ENCODE measurements around the gene RGL4.
"Not testable (repeated sequence)": the region's sequence is repeated elsewhere in the genome, so short reads cannot be mapped to it uniquely, and the experiment has no call there.

Gene RGL4, protein sequence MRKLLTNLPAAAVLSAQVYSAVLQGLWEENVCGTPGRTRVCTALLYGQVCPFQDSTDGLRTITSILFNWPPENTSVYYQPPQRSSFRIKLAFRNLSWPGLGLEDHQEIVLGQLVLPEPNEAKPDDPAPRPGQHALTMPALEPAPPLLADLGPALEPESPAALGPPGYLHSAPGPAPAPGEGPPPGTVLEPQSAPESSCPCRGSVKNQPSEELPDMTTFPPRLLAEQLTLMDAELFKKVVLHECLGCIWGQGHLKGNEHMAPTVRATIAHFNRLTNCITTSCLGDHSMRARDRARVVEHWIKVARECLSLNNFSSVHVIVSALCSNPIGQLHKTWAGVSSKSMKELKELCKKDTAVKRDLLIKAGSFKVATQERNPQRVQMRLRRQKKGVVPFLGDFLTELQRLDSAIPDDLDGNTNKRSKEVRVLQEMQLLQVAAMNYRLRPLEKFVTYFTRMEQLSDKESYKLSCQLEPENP

DNA sequence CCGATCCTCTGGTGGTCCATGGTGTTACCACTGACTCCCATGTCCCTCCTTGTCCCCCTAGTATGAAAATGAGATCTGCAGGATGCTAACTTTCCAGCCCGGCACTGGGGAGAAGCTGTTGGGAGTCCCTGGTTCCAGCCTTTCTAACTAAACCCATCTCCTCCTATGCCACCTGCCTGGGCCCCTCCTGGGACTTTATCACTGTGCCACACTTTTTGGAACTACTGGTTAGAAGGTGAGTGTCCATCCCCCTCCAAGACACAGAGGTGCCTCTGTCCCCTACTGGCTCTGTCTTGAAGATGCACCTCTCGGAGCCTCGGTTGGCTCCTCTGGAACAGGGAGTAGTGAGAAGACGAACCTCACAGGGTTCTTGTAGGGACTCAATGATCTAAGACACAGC is at the start of gene RGL4:
TSS of gene RGL4 (plus strand) at position 301 of the 400 bp plus-strand sequence. CDS start 1,018 bp downstream, outside the sequence.
- DNase-seq, result no peak

DNA sequence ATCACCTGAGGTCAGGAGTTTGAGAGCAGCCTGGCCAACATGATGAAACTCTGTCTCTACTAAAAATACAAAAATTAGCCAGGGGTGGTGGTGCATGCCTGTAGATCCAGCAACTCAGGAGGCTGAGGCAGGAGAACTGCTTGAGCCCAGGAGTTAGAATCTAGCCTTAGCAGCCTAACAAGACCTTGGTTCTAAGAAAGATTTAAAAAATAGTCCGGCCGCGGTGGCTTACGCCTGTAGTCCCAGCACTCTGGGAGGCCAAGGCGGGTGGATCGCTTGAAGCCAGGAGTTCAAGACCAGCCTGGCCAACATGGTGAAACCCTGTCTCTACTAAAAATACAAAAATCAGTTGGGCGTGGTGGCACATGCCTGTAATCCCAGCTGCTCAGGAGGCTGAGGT is 44.3 kb upstream of the RGL4 start:
- not testable (repeated sequence) for DNase-seq

DNA sequence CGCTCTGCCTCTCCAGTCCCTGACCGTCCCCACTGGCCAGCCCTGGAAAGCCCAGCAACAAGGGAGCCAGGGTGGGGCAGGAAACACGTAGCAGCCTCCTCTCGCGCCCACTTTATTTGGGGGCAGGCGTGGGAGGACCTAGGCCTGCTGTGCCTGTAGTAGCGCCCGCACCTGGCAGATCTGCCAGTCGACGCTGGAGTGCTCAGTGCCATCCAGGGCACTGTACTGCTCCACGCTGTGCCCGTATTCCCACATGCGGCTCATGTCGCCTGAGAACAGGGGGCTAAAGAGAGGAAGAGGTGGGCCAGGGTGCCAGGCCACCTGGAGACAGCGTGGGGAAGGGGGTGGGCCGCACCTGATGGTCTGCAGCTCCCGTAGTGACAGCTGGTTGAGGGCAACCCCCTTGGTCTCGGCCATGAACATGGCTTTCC is 41.7 kb upstream of the RGL4 start:
- no peak for DNase-seq

DNA sequence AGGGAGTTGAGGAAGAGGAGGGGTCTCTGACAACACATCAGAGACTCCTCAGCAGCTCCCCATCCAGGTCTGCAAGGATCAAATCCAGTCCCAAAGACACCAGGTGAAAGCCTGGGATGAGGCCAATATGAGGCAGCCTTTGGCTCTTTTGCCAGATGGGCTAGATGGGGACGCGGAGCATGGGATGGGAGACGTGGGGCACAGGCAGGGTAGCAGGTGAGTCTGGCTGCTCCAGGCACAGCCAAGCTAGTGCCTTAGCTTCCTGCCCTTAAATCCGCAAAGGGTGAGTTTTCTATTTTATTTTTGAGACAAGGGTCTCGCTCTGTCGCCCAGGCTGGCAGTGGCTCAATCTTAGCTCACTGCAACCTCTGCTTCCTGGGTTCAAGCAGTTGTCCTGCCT is 39.1 kb upstream of the RGL4 start:
- no peak for DNase-seq

DNA sequence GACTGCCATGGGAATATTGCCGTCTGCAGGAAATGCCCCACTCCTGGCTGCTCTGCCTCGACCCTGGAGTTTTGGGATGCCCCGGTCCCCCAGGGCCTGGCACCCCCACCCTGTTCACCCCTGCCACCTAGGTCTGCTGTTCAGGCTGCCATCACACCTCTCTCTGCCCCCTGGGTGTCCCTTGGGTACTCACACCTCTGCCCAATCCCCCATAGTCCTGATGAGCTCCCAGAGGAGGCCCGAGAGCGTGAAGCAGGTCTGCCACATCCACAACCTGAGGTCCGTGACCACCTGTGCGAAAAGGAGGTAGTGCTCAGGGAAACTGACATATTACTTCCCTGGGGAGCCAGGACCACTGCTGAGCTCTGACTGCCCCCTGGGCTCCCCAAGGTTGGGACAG is 38.5 kb upstream of the RGL4 start:
- no peak for DNase-seq

DNA sequence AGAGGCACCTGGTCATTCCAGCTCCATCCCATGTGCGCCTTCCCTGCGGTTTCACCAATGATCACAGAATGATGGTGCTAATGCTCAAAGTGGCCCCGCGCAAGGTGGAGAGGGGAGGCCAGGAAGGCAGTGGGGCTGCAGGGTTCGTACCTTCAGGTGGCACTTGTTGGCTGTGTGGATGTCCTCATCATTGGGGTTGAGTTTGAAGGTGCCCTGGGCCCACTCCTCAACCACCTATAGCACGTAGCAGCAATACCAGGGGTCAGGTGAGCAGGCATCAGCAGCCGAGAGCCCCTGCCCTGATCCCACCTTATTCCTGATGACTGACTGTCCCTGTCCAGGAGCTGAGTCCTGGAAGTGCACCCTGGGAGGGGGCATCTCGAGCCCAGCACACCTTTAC is 38.1 kb upstream of the RGL4 start:
- DNase-seq, result no peak

DNA sequence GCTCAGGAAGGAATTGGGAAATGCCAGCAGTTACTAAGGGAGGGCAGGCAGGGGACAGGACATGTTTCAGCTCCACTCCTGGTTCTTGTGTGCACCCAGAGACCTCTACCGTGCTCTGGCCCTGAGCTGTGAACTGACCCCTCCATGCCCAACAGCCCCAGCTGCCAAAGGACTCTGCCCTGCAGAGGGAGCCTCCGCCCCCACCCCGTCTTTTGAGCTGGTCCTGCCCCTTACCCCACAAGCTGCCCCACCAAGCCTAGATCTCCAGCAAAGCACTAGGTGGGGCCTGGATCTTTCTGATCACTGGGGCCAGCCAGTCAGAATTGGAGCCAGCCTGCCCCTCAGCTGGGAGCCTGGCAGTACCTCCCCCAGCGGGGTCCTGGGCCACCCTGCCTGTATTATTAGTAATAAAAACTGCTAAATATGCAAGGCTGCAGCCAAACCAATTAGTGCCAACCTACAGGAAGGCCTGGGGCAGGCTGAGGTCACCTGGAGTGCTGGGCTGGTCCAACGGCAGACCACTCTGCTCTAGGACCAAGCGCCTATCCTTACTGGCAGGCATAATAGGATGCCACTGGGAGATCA is 34.8 kb upstream of the RGL4 start:
- no peak for DNase-seq

DNA sequence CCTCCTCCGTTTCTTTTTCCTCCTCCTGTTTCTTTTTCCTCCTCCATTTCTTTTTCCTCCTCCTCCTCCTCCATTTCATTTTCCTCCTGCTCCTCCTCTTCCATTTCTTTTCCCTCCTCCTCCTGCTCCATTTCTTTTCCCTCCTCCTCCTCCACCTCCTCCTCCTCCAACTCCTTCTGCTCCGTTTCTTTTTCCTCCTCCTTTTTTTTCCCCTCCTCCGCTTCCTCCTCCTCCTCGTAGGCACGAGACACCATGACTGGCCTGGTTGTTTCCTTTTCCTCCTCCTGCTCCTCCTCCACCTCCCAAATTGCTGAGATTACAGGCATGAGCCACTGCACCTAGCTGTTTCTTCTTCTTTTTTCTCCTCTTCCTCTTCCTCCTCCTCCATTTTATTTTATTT is 33.1 kb upstream of the RGL4 start:
- no peak for DNase-seq

DNA sequence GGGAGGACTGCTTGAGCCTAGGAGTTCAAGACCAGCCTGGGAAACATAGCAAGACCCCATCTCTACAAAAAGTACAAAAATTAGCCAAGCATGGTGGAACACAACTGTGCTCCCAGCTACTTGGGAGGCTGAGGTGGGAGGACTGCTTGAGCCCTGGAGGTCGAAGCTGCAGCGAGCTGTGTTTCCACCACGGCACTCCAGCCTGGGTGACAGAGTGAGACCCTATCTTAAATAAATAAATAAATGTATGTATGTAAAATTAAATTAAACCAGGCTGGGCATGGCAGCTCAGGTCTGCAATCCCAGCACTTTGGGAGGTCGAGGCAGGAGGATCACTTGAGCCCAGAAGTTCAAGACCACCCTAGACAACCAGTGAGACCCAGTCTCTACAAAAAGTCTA is 30.4 kb upstream of the RGL4 start:
- not testable (repeated sequence) for DNase-seq

DNA sequence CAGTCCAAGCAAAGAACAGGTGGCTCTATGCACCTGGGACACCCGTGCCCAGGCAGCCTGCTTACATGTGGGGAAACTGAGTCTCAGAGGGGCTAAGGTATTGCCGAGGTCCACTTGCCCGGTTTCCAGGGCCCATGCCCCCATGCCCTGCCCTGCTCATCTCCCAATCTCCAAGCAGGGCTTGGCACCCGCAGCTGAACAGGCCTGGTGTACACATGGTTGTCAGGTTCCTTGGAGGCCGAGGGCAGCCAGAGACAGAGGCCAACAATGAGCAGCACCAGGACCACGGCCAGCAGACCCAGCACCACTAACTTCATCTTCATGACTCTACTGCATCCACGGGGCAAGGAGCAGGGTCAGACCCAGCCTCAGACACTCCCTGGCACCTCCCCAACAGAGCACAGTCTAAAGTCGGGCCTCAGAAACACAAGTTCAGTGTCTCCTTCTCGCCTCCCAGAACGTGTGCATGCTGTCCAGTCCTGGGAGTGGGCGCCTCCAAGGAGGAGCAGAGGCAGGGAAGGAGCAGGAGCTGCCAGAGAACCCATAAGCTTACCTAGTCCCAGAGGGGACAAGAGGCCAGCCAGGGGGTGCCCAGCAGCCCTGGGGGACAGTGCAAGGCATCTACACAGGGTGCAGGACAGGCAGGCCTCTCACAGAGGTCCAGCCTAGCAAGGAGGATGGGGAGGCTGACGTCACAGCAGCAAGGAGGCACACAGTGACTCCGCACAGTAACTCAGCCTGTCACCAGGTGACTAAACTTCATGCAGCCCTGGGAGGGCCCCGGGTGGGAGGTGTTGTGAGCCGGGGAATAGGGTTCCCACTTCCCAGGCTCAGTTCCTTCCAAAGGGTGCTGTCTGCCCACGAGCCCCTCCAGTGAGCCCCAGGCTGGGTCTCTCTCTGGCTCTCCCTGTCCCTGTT is 20.2 kb upstream of the RGL4 start:
- DNase-seq, result no peak

DNA sequence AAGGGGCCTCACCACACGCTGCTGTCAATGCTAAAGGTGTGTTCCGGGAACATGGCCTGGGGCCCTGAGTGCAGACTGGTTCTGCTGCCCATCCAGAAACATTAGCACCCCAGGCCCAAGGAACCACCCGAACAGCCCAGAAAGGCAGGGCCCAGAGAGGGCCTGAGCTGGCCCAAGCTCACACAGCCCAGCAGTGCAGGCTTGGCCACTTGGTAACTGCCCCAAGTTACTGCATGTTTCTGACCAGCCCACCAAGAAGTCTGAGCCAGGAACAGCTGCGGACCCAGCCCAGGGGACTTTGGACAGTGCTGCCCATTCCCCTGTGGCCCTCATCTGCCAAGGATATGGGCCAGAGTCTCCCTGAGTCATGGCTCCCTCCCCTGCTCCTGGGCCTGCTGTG is 19.4 kb upstream of the RGL4 start:
- not testable (repeated sequence) for DNase-seq

DNA sequence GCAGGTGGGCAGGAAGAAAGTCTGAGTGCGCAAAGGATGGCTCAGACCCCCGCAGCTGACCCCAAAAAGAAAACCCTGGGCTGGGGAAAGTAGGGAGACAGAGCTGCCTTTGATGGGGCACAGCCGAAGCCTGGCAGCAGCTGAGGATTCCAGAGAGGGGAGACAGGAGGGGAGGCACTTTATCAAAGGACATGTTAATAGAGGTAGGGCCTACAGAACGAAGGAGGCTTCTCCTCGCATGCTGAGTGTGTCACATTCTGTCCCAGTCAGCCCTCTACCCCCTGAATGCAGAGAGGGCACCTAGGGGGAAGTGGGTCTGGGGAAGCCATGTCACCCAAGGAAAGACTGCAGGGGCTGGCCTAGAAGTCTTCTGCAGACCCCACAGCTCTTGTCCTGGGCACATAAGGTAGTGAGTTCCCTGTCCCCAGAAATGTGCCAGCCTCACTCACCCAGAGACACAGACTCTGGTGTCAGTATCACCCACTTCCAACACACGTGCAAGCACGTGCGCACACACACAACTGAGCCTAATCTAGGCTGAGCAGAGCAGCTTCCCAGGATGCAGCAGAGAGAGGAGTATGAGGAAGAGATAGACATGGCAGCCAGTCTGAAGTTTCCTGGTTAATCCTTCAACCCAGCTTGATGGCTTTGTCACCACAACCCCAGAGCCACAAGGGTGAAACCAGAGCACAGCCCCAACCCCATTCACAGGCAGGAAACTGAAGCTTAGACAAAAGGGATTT is 18.3 kb upstream of the RGL4 start:
- not testable (repeated sequence) for DNase-seq

DNA sequence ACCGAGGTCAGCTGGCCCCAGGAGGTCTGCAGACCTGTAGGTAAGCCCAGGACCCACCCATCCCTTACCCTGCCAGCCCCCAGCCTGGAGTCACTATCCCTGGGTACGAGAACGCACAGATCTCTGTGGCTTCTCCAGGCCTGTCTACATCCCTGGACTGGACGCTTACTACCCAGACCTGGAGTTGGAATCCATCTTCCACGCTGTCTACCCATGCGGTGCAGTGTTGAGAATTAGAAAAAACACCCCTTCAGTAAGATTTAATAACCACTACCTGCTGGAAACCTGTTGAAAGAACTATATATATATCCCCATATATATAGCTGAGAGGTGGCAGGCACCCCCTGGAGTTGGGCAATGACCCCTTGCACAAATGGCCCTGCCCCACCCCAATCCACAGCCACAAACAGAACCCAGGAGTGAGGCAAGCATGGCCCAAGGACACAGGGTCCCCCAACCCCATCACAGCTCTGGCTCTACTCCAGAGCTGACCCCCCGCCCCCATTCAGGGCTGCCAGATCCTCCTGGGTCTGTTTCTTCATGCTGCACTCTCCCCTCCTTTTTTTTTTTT is 17.7 kb upstream of the RGL4 start:
- no peak for DNase-seq

DNA sequence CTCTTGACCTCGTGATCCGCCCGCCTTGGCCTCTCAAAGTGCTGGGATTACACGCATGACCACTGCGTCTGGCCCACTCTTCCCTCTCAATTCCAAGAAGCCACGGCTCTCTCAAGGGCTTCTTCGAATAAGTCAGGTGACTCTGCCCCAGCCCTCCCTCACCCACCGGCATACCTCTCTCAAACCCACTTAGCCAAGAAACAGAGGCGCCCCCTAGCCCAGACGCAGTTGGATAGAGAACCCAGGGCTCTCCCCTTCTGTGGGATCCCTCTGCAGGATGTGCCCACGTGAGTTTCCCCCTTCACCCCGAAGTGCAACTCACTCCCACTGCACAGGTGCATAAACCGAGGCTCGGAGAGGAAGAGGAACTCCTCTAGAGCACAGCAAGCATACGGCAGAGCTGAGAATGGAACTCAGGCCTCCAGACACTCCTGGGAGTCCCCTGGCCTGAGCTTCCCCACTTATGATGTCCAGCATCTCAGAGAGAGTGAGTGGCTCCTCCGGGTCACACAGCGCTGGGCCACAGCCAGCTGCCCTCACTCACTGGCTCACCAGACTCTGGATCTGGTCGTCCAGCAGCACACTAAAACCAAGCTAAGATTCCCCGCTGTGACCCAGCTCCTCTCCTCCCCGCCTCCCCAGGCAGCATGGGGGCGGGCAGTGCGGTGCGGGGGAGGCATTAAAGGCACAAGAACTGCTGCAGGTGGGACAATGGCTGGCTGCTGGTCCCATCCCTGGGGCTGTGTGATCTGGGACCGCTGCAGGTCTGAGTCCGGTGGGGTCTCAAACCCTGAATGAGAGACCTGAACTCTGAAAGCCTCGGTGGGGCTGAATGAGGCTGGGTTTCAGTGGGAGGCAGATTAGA is 16.8 kb upstream of the RGL4 start:
- DNase-seq, result no peak

DNA sequence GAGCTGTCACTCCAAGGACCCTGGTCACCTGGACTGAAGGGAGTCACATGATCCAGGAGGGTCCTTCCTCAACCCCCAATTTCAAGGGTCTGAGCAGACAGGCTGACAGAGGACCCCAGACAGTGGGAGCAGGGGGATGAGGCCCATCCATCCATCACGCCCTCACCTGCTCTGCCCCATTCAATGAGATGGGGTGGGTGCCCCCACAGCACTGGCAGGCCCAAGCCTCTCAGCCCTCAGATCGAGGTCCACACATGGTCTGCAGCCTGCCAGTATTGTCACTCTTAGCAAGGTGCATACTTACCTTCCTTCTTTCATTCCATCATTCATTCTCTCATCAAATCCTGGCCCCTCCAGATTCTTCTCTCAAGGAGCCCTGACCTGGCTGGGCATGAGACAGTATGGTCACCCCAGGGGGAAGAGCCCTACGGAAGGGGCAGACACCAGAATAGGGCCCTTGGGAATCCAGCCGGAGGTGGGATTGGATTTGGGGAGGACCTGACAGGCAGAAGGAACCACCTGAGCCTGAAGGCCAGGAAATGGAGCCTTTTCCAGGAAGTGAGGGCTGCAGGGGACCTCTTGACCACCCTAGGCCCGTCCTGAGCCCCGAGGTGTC is 15.8 kb upstream of the RGL4 start:
- DNase-seq, result not testable (repeated sequence)

DNA sequence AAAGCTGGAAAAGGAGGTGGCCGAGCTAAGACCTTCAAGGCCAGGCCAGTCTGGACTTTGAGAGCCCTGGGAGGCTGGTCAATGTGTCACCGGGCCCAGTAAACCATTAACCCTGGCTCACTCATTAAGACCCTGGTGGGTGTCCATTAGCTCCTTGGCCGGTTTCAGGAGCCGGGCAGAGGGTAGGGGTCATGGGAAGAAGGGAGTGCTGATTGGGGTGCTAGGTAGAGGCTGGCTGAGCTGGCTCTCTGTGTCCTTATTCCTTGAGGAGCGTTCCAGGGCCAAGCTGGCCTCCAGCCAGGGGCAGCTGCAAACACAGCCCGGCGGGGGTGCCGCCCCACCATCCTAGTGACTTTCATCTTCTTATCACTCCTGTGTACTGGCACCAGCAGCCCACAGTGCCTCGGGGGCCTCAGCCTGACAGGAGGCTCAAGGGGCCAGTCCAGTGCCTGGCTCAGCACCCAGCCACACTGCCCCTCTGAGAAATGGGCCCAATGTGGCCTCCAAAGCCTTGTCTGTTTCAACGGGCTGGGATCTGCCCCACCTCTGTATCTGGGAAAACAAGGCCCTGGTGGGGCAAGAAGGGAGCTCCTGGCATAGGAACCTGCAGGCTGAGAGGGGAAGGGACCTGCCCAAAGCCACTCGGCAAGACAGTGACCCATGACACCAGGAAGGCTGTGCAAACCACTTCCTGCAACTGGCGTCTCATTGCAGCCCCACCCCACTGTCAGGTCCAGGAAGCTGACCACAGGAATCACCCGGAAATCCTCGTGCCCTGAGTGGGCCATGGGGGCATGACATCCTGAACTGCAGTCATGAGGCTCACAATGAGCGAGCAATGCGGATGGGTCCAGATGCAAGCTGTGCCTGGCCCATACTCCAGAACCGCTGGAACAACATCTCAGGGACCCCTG is 15.1 kb upstream of the RGL4 start:
- peak; percentile 28 for DNase-seq

DNA sequence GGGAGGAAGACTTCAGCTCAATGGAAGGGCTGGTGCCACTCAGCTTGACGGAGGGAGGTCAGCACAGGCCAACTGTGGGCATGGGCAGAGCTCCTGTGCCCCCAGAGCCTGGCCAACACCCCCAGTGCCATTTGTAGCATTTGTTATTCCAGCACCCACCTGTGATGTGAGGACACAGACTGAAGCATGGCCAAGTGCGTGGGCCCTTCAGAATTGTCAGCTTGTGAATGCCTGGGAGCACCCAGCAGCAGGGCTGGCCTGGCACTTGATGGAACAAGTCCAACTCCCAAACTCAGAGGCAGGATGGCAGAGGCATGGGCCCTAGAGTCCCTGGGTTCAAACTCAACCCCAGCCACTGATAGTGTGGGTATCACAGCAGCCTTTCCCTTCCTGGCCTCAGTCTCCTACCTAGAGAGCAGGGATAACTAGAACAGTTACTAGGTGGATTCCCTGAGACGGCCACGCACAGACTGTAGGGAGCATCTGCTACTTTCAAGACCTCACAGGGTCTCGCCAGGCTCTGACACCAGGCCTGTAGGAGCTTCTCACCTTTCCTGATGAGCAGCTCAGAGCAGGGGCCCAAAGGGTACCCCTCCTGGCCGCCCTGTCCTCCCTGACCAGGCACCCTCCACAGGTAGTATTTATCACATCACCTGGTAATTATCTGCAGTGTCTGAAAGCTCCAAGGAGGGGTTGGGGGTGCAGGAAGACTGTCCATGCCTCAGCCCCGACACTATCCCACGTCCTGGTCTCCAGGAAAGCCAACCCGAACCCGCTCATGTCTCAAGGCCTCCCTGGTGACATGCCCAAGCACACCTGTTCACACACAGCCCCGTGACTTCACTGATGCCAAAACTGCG is 13.7 kb upstream of the RGL4 start:
- DNase-seq, result not testable (repeated sequence)

DNA sequence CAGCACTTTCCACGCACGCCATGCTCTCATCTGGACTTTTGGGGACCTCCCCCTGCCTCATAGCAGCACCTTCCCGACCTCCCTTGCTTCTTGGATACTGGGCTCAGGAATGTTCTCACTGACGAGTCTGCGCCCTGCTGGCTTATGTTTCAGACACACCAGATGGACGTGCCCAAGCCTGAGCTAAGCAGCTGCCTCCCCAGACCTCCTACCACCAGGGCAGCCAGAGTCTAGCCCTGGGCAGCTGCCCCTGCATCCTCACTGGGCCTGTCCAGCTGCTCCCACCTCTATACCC is 13.2 kb upstream of the RGL4 start:
- DNase-seq, result no peak

DNA sequence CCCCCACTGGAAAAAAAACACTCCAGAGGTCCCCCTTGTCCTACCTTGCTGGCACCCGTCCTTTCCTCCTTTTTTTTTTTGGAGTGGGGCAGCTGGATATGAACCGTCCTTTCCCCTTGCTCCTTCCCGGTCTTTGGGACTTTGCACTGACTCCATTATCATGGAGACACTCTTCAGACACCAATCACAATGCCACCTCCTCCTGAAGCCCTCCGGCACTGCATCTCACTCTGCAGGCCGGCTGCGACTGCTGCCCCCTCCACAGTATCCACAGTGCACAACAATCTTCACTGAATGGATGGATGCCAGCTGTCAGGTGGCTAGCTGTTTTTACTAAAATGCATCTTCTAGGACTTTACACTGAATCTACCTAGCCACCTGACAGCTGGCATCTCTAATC is 12.7 kb upstream of the RGL4 start:
- no peak for DNase-seq

All from EL (cell line).